ENCODE data around the gene NOL9. TPM values are rescaled to one million over a fixed set of nuclear protein-coding genes. Genes with fewer than 3 reads are reported as not detected.

The NOL9 gene
- polyA plus RNA-seq, 1 of the 3 experiments (the other 2 are of a cell fraction), result 7.1 TPM

DNA sequence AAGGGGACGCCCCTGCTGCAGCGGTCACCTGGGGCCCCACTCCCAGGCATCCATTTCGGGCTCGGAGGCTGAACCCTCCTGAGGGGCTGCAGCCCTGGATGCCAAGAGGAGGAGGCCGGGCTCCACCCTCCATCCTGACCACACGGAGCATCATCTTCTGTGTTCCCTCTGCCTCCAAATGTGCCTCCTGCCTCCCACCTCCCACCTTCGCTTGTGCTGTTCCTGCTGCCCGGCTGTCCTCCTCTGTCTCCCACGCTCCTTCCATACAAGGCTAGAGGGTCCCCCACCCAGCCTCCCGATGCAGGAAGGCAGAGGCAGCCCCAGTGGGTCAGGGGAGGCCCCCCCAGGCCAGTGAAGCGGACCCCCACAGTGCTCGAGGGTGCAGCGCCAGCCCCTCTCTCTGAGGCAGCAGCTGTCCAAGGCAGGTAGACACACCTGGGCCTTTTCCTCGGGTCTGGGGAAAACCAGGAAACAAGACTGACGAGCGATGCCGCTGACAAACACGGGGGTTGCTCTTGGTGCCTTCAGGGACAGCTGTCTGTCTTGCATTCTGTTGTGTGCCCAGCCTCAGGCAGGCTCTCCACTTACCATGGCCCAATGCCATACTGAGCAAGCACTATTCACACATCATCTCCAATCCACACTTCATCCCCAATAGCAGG is 46.0 kb downstream of the NOL9 start:
- ChIA-PET CTCF (interaction anchor here (1.8 to 17.4 kb wide), 3 partner anchors 15 to 19 kb away, joined by 5 to 211 read pairs (median 6); partner anchors contain the start of gene PLEKHG5), POLR2A (interaction anchor here (0.6 to 1.6 kb wide), 5 partner anchors 8 to 431 kb away, joined by 3 to 10 read pairs (median 5); partner anchors contain the start of gene PLEKHG5)
- Histone ChIP-seq H3K27ac (ENCODE audit: low read depth in 2 of 2, low read length in 1 of 2) (peak overlapping the region in 1 of 2 experiments; percentile 93; a peak in 2 of 4 replicates), H3K4me2 (no peak overlapping the region), H3F3A (replicated peaks; ENCODE audit: insufficient read depth) (no peaks in the 10 kb centered on the region), H3K27me3 (ENCODE audit: insufficient read depth) (no peaks in the 10 kb centered on the region), H3K4me1 (ENCODE audit: control insufficient read depth in 1 of 2, insufficient read depth in 2 of 2, low read depth in 1 of 2, low read length in 1 of 2) (peaks cover 0 to 93% of the 10 kb centered on the region in 2 experiments; a peak in 2 of 4 replicates), H3K79me2 (ENCODE audit: insufficient read depth) (no peaks in the 10 kb centered on the region), H4K20me1 (ENCODE audit: insufficient read depth) (no peaks in the 10 kb centered on the region), H3K9me3 (no peaks in the 10 kb centered on the region), H3K9ac (no peak overlapping the region), H3K4me3 (ENCODE audit: low read depth in 2 of 2, low read length in 1 of 2) (no peak overlapping the region), H3K36me3 (replicated peaks in 1 of 2; ENCODE audit: control insufficient read depth in 1 of 2, insufficient read depth in 2 of 2, low read length in 1 of 2) (no peaks in the 10 kb centered on the region), H3K9me2 (no peaks in the 10 kb centered on the region), H2AFZ (ENCODE audit: low read depth) (no peak overlapping the region)
- 80% methylated on average over 11 of the region's 18 CpGs for WGBS (ENCODE audit: low lambda C conversion rate)
- DNase-seq, result peak; percentile 23
- TF ChIP-seq MXI1 (IDR thresholded peaks at IDR 0.05; ENCODE audit: low read depth, low read length), result no peak
- TF ChIP-seq MEF2A (IDR thresholded peaks at IDR 0.05; ENCODE audit: borderline replicate concordance, low read depth), result no peak
- no peak for TF ChIP-seq RXRA (IDR thresholded peaks at IDR 0.05; ENCODE audit: borderline replicate concordance, low read depth)
- no peak for TF ChIP-seq TEAD4 (IDR thresholded peaks at IDR 0.05; ENCODE audit: borderline replicate concordance, insufficient read depth)
- no peak for TF ChIP-seq GATA2 (CRISPR knock-in tag; IDR thresholded peaks at IDR 0.05)
- no peak for TF ChIP-seq TCF12 (IDR thresholded peaks at IDR 0.05)
- TF ChIP-seq POLR2AphosphoS5 (IDR thresholded peaks at IDR 0.05; ENCODE audit: low read depth, low read length), result no peak
- no peak for TF ChIP-seq GABPA (IDR thresholded peaks at IDR 0.05; ENCODE audit: low read depth)
- no peak for TF ChIP-seq CHD2 (IDR thresholded peaks at IDR 0.05; ENCODE audit: low read length, partially characterized antibody)

DNA sequence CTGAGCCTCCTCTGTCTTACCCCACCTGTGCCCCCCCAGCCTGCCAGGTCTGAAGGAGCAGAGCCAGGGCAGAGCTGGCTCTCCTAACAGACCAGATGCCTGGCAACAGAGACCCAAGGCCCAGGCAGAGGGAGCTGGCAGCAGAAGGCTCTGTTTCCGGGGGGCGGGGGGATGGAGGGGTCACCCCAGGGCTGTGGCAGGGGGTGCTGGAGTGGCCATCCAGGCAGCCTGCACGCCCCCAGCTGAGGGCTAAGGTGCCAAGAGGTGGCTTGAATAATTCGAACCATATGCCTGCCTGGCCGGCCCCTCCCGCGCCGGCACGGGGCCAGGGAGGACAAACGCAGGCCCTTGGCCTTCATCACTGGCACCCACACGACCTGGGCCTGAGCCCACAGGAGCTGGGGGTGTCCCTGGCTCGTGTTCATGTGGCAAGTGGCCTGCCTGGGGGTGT is 46.8 kb downstream of the NOL9 start:
- peak; percentile 91 for DNase-seq

More for the DNA sequence above, 46.8 kb downstream of the NOL9 start:
- no peak for TF ChIP-seq FOSL2 (IDR thresholded peaks at IDR 0.05; ENCODE audit: borderline replicate concordance, low read depth)
- TF ChIP-seq FOXM1 (IDR thresholded peaks at IDR 0.05; ENCODE audit: low read depth), result no peak
- peak; percentile 68; the same call in 1 of the 2 replicates for TF ChIP-seq TCF12 (IDR thresholded peaks at IDR 0.05)
- peak; percentile 51; the same call in 1 of the 2 replicates for TF ChIP-seq RFX5 (IDR thresholded peaks at IDR 0.05; ENCODE audit: low read length)
- no peak; the same call in 1 of the 2 replicates for TF ChIP-seq RAD21 (IDR thresholded peaks at IDR 0.05; ENCODE audit: low read length)
- peak; percentile 8; the same call in 1 of the 2 replicates for TF ChIP-seq GATA2 (CRISPR knock-in tag; IDR thresholded peaks at IDR 0.05)
- 0 out of 2 replicates have a peak, but pooled peaks have one; percentile 37 for TF ChIP-seq NFIC (IDR thresholded peaks at IDR 0.05; ENCODE audit: borderline replicate concordance)
- TF ChIP-seq CHD2 (IDR thresholded peaks at IDR 0.05; ENCODE audit: low read length, partially characterized antibody), result peak; percentile 70
- TF ChIP-seq EP300 (IDR thresholded peaks at IDR 0.05; ENCODE audit: borderline replicate concordance in 1 of 2, low read depth in 1 of 2, low read length in 1 of 2), result peak in 1 of 2 experiments; percentile 92; a peak in 2 of 4 replicates
- 0 out of 2 replicates have a peak, but pooled peaks have one; percentile 53 for TF ChIP-seq MXI1 (IDR thresholded peaks at IDR 0.05; ENCODE audit: low read depth, low read length)
- peak; percentile 88; the same call in 1 of the 2 replicates for TF ChIP-seq FOXJ3 (CRISPR knock-in tag; IDR thresholded peaks at IDR 0.05)
- no peak for TF ChIP-seq TAF1 (IDR thresholded peaks at IDR 0.05; ENCODE audit: borderline replicate concordance, low read depth, low read length)
- peak; percentile 59; the same call in 1 of the 2 replicates for TF ChIP-seq RCOR1 (IDR thresholded peaks at IDR 0.05; ENCODE audit: low read length)
- Histone ChIP-seq H4K20me1 (ENCODE audit: insufficient read depth) (no peaks in the 10 kb centered on the region), H3K27ac (ENCODE audit: low read depth in 2 of 2, low read length in 1 of 2) (peak overlapping the region in 1 of 2 experiments; percentile 93; a peak in 2 of 4 replicates), H3K4me3 (ENCODE audit: low read depth in 2 of 2, low read length in 1 of 2) (no peak overlapping the region), H2AFZ (ENCODE audit: low read depth) (no peak overlapping the region), H3K4me1 (ENCODE audit: control insufficient read depth in 1 of 2, insufficient read depth in 2 of 2, low read depth in 1 of 2, low read length in 1 of 2) (peaks cover 0 to 89% of the 10 kb centered on the region in 2 experiments; a peak in 2 of 4 replicates), H3K27me3 (ENCODE audit: insufficient read depth) (no peaks in the 10 kb centered on the region), H3K9ac (no peak overlapping the region), H3K9me2 (no peaks in the 10 kb centered on the region), H3K79me2 (ENCODE audit: insufficient read depth) (no peaks in the 10 kb centered on the region), H3K36me3 (replicated peaks in 1 of 2; ENCODE audit: control insufficient read depth in 1 of 2, insufficient read depth in 2 of 2, low read length in 1 of 2) (no peaks in the 10 kb centered on the region), H3F3A (replicated peaks; ENCODE audit: insufficient read depth) (no peaks in the 10 kb centered on the region), H3K4me2 (no peak overlapping the region), H3K9me3 (no peaks in the 10 kb centered on the region)
- ChIA-PET POLR2A (interaction anchor here (0.6 to 1.6 kb wide), 6 partner anchors 9 to 430 kb away, joined by 3 to 10 read pairs (median 4); partner anchors contain the start of gene PLEKHG5), CTCF (interaction anchor here (0.5 to 17.4 kb wide), 7 partner anchors 10 to 141 kb away, joined by 3 to 211 read pairs (median 6); partner anchors contain the start of gene PLEKHG5)
- WGBS (ENCODE audit: low lambda C conversion rate), result 20% methylated on average over 3 of the region's 12 CpGs
